Measurements from ENCODE around the gene VAMP5.

Gene VAMP5

GRCh38 chr2:85635636-85636035, 51.4 kb downstream of the VAMP5 start:
- no peak for DNase-seq (ENCODE audit: low read depth)

- DNase-seq (ENCODE audit: low read depth): no peak
Observed at GRCh38 chr2:85642725-85643124, 58.5 kb downstream of the VAMP5 start.
